GM19397 (cell line): ENCODE results near the gene VPS33A.
"Not testable (repeated sequence)": the region's sequence is repeated elsewhere in the genome, so short reads cannot be mapped to it uniquely, and the experiment has no call there.

ENCODE experiments used
- ATAC-seq: cut with Tn5 transposase; IDR thresholded peaks from one replicate; pipeline ENCODE4 v1.9.1; 2021; ENCODE audit warnings: mild to moderate bottlenecking, moderate library complexity; ENCODE audit not compliant: unreplicated experiment

VPS33A gene

GRCh38 chr12:122258462-122258861 lies 7.8 kb downstream of the VPS33A start:
- ATAC-seq = not testable (repeated sequence)

- no peak for ATAC-seq
Observed at GRCh38 chr12:122250536-122250935, 15.8 kb downstream of the VPS33A start.

GRCh38 chr12:122250047-122250446 lies 16.2 kb downstream of the VPS33A start:
- no peak for ATAC-seq

- no peak for ATAC-seq
Observed at GRCh38 chr12:122245553-122245952, 20.7 kb downstream of the VPS33A start.

GRCh38 chr12:122244565-122245371 lies 21.5 kb downstream of the VPS33A start:
- no peak for ATAC-seq

- ATAC-seq = no peak
Observed at GRCh38 chr12:122243965-122244364, 22.3 kb downstream of the VPS33A start.

- no peak for ATAC-seq
Observed at GRCh38 chr12:122238861-122239260, 27.4 kb downstream of the VPS33A start.

GRCh38 chr12:122235741-122236140 lies 30.6 kb downstream of the VPS33A start:
- no peak for ATAC-seq

- ATAC-seq = no peak
Observed at GRCh38 chr12:122232691-122233090, 33.6 kb downstream of the VPS33A start.

GRCh38 chr12:122230798-122231197 lies 35.5 kb downstream of the VPS33A start:
- ATAC-seq = no peak

GRCh38 chr12:122228092-122228491 lies 38.2 kb downstream of the VPS33A start:
- ATAC-seq = no peak

- ATAC-seq = no peak
Observed at GRCh38 chr12:122227341-122227740, 39.0 kb downstream of the VPS33A start.

- no peak for ATAC-seq
Observed at GRCh38 chr12:122226366-122227125, 39.7 kb downstream of the VPS33A start.

- ATAC-seq = peak; percentile 94
Observed at GRCh38 chr12:122225683-122226365, 40.5 kb downstream of the VPS33A start, which contains the start of gene DIABLO. Gene DIABLO (minus strand): TSS chr12:122226052. CDS start chr12:122226014, 38 bp downstream.

- no peak for ATAC-seq
Observed at GRCh38 chr12:122216445-122216844, 49.8 kb downstream of the VPS33A start.

- ATAC-seq = no peak
Observed at GRCh38 chr12:122215771-122216170, 50.5 kb downstream of the VPS33A start.

- ATAC-seq = no peak
Observed at GRCh38 chr12:122208073-122208820, 58.0 kb downstream of the VPS33A start.

- ATAC-seq = no peak
Observed at GRCh38 chr12:122207391-122207790, 58.9 kb downstream of the VPS33A start.

- ATAC-seq = no peak
Observed at GRCh38 chr12:122206976-122207375, 59.3 kb downstream of the VPS33A start.

GRCh38 chr12:122206111-122206881 lies 60.0 kb downstream of the VPS33A start:
- ATAC-seq = no peak
